Stimulated activated CD4-positive, alpha-beta T cell treated with anti-CD3 and anti-CD28 coated beads, TNF-alpha, amount 100 ng/mL, for 48 hours (primary cell): Measurements from ENCODE around the gene COX6B1.
A peak's percentile ranks its signal among the peaks of the same experiment; 100 is the strongest.
"Not testable (repeated sequence)": the region's sequence is repeated elsewhere in the genome, so short reads cannot be mapped to it uniquely, and the experiment has no call there.

Experiments used
- DNase-seq, 3 donors: peaks; one replicate each; pipeline ENCODE4 v3.0.0-alpha.2; 2020; ENCODE audit warnings: low read depth in 3 of 3

COX6B1 gene

GRCh38 chr19:35633727-35634440 lies 14.2 kb upstream of the COX6B1 start:
- DNase-seq = no peak

GRCh38 chr19:35636651-35637050 lies 11.5 kb upstream of the COX6B1 start:
- DNase-seq = no peak

GRCh38 chr19:35637165-35637564 lies 11.0 kb upstream of the COX6B1 start:
- DNase-seq = no peak

GRCh38 chr19:35639321-35639639 lies 8.8 kb upstream of the COX6B1 start:
- DNase-seq = no peak

- DNase-seq = no peak
Observed at GRCh38 chr19:35639863-35640262, 8.3 kb upstream of the COX6B1 start.

GRCh38 chr19:35641515-35642151 lies 6.5 kb upstream of the COX6B1 start, which contains the start of gene ETV2:
Gene ETV2 (plus strand): TSS chr19:35641745. CDS start chr19:35642461, 716 bp downstream.
- DNase-seq = no peak

- DNase-seq = no peak
Observed at GRCh38 chr19:35642312-35642711, 5.8 kb upstream of the COX6B1 start.

GRCh38 chr19:35642798-35643254 lies 5.3 kb upstream of the COX6B1 start:
- DNase-seq = no peak

GRCh38 chr19:35643255-35644205 lies 4.6 kb upstream of the COX6B1 start:
- peak; percentile 57 to 86 (median 62) for DNase-seq

- peak; percentile 92 to 98 (median 95) for DNase-seq
Observed at GRCh38 chr19:35644206-35644986, 3.7 kb upstream of the COX6B1 start.

- peak; percentile 75 to 95 (median 77) for DNase-seq
Observed at GRCh38 chr19:35644987-35645679, 3.0 kb upstream of the COX6B1 start.

- DNase-seq = no peak
Observed at GRCh38 chr19:35645680-35646511, 2.2 kb upstream of the COX6B1 start.

- DNase-seq = no peak
Observed at GRCh38 chr19:35650581-35650980, 2.5 kb downstream of the COX6B1 start.

GRCh38 chr19:35654828-35655227 lies 6.7 kb downstream of the COX6B1 start:
- DNase-seq = not testable (repeated sequence)

GRCh38 chr19:35655600-35655999 lies 7.5 kb downstream of the COX6B1 start:
- DNase-seq = no peak

- no peak for DNase-seq
Observed at GRCh38 chr19:35656700-35657099, 8.6 kb downstream of the COX6B1 start.

GRCh38 chr19:35657904-35658700 lies 10.0 kb downstream of the COX6B1 start:
- no peak for DNase-seq

- no peak for DNase-seq
Observed at GRCh38 chr19:35661995-35662340, 13.8 kb downstream of the COX6B1 start.

- no peak for DNase-seq
Observed at GRCh38 chr19:35663981-35664380, 15.9 kb downstream of the COX6B1 start.
